ENCODE data around the gene TDRD3. TPM values are rescaled to one million over a fixed set of nuclear protein-coding genes. Genes with fewer than 3 reads are reported as not detected.

The TDRD3 gene
- total RNA-seq, 4 donors from 2014 or later: 14.5 to 33.8 (median 16.1) TPM

DNA sequence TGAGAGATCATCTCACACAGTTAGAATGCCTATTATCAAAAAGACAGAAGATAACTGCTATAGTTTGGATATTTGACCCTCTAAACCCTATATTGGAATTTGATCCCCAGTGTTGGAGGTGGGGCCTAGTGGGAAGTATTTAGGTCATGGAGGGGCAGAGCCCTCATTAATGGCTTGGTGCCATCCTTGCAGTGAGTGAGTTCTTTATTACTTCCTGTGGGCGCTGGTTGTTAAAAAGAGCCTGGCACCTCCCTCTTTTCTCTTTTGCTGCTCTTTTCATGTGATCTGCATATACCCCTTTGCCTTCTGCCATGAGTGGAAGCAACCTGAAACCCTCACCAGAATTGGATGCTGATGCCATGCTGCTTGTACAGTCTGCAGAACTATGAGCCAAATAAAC lies 66.8 kb downstream of the TDRD3 start:
- no peak for DNase-seq
- TF ChIP-seq, protein P1, sequence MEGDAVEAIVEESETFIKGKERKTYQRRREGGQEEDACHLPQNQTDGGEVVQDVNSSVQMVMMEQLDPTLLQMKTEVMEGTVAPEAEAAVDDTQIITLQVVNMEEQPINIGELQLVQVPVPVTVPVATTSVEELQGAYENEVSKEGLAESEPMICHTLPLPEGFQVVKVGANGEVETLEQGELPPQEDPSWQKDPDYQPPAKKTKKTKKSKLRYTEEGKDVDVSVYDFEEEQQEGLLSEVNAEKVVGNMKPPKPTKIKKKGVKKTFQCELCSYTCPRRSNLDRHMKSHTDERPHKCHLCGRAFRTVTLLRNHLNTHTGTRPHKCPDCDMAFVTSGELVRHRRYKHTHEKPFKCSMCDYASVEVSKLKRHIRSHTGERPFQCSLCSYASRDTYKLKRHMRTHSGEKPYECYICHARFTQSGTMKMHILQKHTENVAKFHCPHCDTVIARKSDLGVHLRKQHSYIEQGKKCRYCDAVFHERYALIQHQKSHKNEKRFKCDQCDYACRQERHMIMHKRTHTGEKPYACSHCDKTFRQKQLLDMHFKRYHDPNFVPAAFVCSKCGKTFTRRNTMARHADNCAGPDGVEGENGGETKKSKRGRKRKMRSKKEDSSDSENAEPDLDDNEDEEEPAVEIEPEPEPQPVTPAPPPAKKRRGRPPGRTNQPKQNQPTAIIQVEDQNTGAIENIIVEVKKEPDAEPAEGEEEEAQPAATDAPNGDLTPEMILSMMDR (IDR thresholded peaks at IDR 0.05): no peak
- TF ChIP-seq POLR2A (IDR thresholded peaks at IDR 0.05): no peak
- intact Hi-C loops (cut with DNase I): no loop called here
- H3K9me3 ChIP-seq: no peaks in the 10 kb centered on the region
- no peaks in the 10 kb centered on the region for H3K27me3 ChIP-seq
- H3K36me3 ChIP-seq: peaks cover 0 to 46% (median 0%) of the 10 kb centered on the region in 3 donors
- H3K4me1 ChIP-seq: no peaks in the 10 kb centered on the region
- no peak overlapping the region for H3K27ac ChIP-seq
- WGBS, 2 donors: 57 to 69% methylated on average over 1 of the region's 1 CpG
- no peak overlapping the region for H3K4me3 ChIP-seq

DNA sequence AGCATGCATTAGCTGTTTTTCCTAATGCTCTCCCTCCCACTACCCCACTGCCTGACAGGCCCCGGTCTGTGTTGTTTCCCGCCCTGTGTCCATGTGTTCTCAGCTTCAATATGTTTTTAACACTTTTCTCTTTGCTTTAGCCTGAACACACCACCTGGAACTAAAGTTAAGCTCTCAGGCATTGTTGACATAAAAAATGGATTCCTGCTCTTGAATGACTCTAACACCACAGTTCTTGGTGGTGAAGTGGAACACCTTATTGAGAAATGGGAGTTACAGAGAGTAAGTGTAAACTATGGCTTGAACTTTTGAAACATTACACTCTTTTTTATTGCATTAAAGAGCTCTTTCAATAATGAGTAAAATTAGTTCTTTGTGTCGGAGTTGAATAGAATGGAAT lies 70.1 kb downstream of the TDRD3 start:
- 87 to 90% methylated on average over 3 of the region's 3 CpGs for WGBS, 2 donors
- Histone ChIP-seq H3K4me1 (no peaks in the 10 kb centered on the region), H3K4me3 (no peak overlapping the region), H3K36me3 (peaks cover 0 to 56% (median 0%) of the 10 kb centered on the region in 3 donors), H3K9me3 (no peaks in the 10 kb centered on the region), H3K27me3 (no peaks in the 10 kb centered on the region), H3K27ac (no peak overlapping the region)
- intact Hi-C loops (cut with DNase I): no loop called here
- no peak for DNase-seq
- TF ChIP-seq POLR2A (IDR thresholded peaks at IDR 0.05): no peak
- TF ChIP-seq, protein P1 (IDR thresholded peaks at IDR 0.05): no peak

DNA sequence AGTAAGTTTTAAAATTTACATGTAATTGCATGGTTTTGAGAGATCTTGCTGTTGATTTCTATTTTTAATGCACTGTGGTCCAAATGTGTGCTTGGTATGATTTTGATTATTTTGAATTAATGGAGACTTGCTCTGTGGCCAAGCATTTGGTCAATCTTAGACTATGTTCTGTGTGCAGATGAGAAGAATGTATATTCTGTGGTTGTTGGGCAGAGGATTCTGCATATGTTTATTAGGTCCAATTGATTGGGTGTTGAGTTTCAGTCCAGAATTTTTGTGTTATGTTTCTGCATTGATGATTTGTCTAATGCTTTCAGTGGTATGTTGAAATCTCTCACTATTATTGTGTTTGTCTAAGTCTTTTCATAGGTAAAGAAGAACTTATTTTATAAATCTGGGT lies 82.3 kb downstream of the TDRD3 start:
- H3K27ac ChIP-seq: no peak overlapping the region
- intact Hi-C loops (cut with DNase I): no loop called here
- no peaks in the 10 kb centered on the region for H3K9me3 ChIP-seq
- no peak overlapping the region for H3K4me3 ChIP-seq
- no peaks in the 10 kb centered on the region for H3K4me1 ChIP-seq
- H3K36me3 ChIP-seq: peaks cover 0 to 39% (median 0%) of the 10 kb centered on the region in 3 donors
- no peaks in the 10 kb centered on the region for H3K27me3 ChIP-seq
- DNase-seq: no peak
- TF ChIP-seq, protein P1 (IDR thresholded peaks at IDR 0.05): no peak
- no peak for TF ChIP-seq POLR2A (IDR thresholded peaks at IDR 0.05)

DNA sequence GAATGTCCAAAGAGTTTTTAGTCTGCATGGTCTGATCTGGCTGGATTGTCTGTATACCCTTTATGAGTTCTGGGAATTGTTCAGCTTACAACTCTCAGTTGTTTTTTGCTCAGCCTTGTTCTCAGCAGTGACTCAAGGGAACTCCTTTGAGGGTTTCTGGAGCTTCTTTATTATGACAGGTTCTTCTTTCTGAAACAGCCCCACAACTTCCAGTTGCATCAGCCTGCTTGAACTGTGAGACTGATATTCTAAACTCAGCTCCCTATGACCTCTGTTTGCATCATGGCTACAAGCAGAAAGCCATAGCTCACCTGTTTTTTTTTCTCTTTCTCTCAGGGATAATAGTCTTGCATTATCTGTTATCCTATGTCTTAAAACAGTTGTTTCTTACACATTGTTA lies 85.0 kb downstream of the TDRD3 start:
- no peak for TF ChIP-seq POLR2A (IDR thresholded peaks at IDR 0.05)
- TF ChIP-seq, protein P1 (IDR thresholded peaks at IDR 0.05): no peak

DNA sequence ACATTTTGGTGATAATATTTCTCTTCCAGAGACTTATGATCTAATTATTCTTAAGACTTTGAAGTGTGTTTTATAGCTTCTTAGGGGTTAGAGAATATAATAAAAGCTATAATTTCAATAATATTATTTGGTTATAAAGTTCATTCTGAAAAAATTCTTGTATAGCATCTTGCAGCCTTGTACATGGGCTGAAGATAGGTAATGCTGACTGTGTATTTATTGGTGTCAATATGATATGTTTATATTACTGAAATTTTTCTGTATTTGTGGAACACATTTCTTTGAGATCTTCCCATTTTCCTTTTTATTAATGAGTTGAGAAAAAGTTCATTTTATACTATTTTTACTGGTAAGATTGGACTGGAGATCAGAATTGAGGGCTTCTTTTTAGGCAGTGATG lies 87.8 kb downstream of the TDRD3 start:
- TF ChIP-seq, protein P1 (IDR thresholded peaks at IDR 0.05): no peak
- no peak for TF ChIP-seq POLR2A (IDR thresholded peaks at IDR 0.05)
- H3K36me3 ChIP-seq: peaks cover 0 to 54% (median 0%) of the 10 kb centered on the region in 3 donors
- intact Hi-C loops (cut with DNase I): no loop called here
- no peaks in the 10 kb centered on the region for H3K4me1 ChIP-seq
- no peaks in the 10 kb centered on the region for H3K9me3 ChIP-seq
- DNase-seq: no peak
- no peaks in the 10 kb centered on the region for H3K27me3 ChIP-seq
- H3K27ac ChIP-seq: no peak overlapping the region
- no peak overlapping the region for H3K4me3 ChIP-seq

More for the DNA sequence above, 85.0 kb downstream of the TDRD3 start:
- no peaks in the 10 kb centered on the region for H3K4me1 ChIP-seq
- DNase-seq: no peak
- intact Hi-C loops (cut with DNase I): no loop called here
- H3K9me3 ChIP-seq: no peaks in the 10 kb centered on the region
- no peaks in the 10 kb centered on the region for H3K27me3 ChIP-seq
- no peak overlapping the region for H3K27ac ChIP-seq
- peaks cover 0 to 42% (median 0%) of the 10 kb centered on the region in 3 donors for H3K36me3 ChIP-seq
- H3K4me3 ChIP-seq: no peak overlapping the region

Measured in esophagus squamous epithelium (tissue), 5 donors.